Sigmoid colon (tissue), 7 donors: ENCODE results near the gene PRKN. TPM values are rescaled to one million over a fixed set of nuclear protein-coding genes. Genes with fewer than 3 reads are reported as not detected.

Source experiments
- DNase-seq: peaks from one replicate; pipeline ENCODE4 v3.0.0-alpha.2; 2019
- H3K27ac ChIP-seq, 4 donors: fragments of 200-600 bp; sonication (generic); one replicate each; pipeline ENCODE4 v1.5.1; 2016 to 2019; ENCODE audit warnings: mild to moderate bottlenecking in 1 of 4
- H3K27me3 ChIP-seq, 3 donors: fragments of 200-600 bp; sonication (generic); one replicate each; pipeline ENCODE4 v1.5.1; 2019; ENCODE audit warnings: mild to moderate bottlenecking in 1 of 3
- H3K36me3 ChIP-seq, 4 donors: fragments of 200-600 bp; sonication (generic); one replicate each; pipeline ENCODE4 v1.5.1; 2016 to 2019
- H3K4me1 ChIP-seq, 4 donors: fragments of 200-600 bp; sonication (generic); one replicate each; pipeline ENCODE4 v1.5.1; 2017 to 2019
- H3K4me3 ChIP-seq, 4 donors: fragments of 200-600 bp; sonication (generic); one replicate each; pipeline ENCODE4 v1.5.1; 2017 to 2019; ENCODE audit warnings: mild to moderate bottlenecking in 2 of 4, moderate library complexity in 1 of 4
- H3K9me3 ChIP-seq, 4 donors: fragments of 200-600 bp in 3 of 4; sonication (generic) in 3 of 4; one replicate each; pipeline versions ENCODE4 v1.5.1 to v1.6.1; 2013 to 2019
- EP300 ChIP-seq, 4 donors: sonication (generic); formaldehyde crosslinking; IDR thresholded peaks; one replicate each; pipeline ENCODE4 v1.6.1; 2017; ENCODE audit warnings: antibody characterized with exemption in 4 of 4
- POLR2A ChIP-seq, 2 donors: fragments of 450-650 bp; IDR thresholded peaks; one replicate each; pipeline ENCODE4 v1.6.1; 2016; ENCODE audit warnings: antibody characterized with exemption in 2 of 2, mild to moderate bottlenecking in 2 of 2, moderate library complexity in 2 of 2
- POLR2AphosphoS5 ChIP-seq, 4 donors: sonication (generic); formaldehyde crosslinking; IDR thresholded peaks; one replicate each; pipeline ENCODE4 v1.6.1; 2017; ENCODE audit warnings: antibody characterized with exemption in 4 of 4
- WGBS, 2 donors: extraction: QIAGEN DNeasy Blood & Tissue Kit; methylation state at CpG; one replicate each; pipeline ENCODE4 v1.1.7; 2013; 5-methylcytosine and 5-hydroxymethylcytosine counted together
- intact Hi-C: fragments of 100-400 bp; cut with DNase I; formaldehyde crosslinking; loops from one replicate; pipeline ENCODE4 v1.15.1; 2023
- polyA plus RNA-seq, 3 donors: library from polyadenylated mRNA; stranded (reverse); fragments of 200-250 nt; gene quantifications; one replicate each; pipeline ENCODE4 v1.2.3, GENCODE V29; 2013
- total RNA-seq, 4 donors: library from RNA; depleted of rRNA; stranded (reverse); fragments of >200 nt; gene quantifications; one replicate each; pipeline ENCODE4 v1.1.0, GENCODE V29; 2016
- TF ChIP-seq, protein P1 (sequence below), 4 experiments: fragments of 450-650 bp in 3 of 4; fragments of 200-600 bp in 1 of 4; IDR thresholded peaks; one replicate each; pipeline ENCODE4 v1.5.1; 2016 to 2019; ENCODE audit warnings: antibody characterized with exemption in 4 of 4, mild to moderate bottlenecking in 3 of 4, moderate library complexity in 2 of 4
- donor health status: healthy with polysubstance abuse.
- donor health status: Bipolar disorder and iron deficiency.
- donor health status: healthy.

Gene PRKN
- total and polyA plus RNA-seq, 7 donors: 0.38 to 173 (median 9.7) TPM

DNA sequence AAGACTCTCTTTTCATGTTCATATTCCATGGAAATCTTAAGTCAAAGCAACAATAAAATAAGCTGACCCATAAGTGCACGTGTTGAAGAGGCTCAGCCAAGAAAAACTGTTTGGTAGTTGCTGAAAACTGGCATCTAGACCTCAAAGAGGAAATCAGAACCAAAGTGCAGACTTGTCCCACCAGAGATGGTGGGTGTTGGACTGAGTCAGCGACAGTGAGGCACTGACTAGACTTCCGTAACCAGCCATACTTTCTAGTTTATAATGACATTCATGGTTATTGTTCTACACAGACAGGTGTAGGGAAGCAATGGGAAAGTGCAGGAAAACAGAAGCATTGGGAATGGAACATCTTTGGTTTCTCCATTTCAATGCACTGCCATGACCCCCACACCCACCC lies 1278.0 kb downstream of the PRKN start:
- Histone ChIP-seq H3K36me3 (no peaks in the 10 kb centered on the region), H3K4me3 (no peak overlapping the region), H3K27me3 (no peaks in the 10 kb centered on the region), H3K4me1 (peaks cover 0 to 21% (median 8%) of the 10 kb centered on the region in 4 donors), H3K9me3 (no peaks in the 10 kb centered on the region), H3K27ac (no peak overlapping the region)
- DNase-seq: no peak
- TF ChIP-seq POLR2A (IDR thresholded peaks at IDR 0.05): no peak
- TF ChIP-seq EP300 (IDR thresholded peaks at IDR 0.05): no peak
- TF ChIP-seq, protein P1, sequence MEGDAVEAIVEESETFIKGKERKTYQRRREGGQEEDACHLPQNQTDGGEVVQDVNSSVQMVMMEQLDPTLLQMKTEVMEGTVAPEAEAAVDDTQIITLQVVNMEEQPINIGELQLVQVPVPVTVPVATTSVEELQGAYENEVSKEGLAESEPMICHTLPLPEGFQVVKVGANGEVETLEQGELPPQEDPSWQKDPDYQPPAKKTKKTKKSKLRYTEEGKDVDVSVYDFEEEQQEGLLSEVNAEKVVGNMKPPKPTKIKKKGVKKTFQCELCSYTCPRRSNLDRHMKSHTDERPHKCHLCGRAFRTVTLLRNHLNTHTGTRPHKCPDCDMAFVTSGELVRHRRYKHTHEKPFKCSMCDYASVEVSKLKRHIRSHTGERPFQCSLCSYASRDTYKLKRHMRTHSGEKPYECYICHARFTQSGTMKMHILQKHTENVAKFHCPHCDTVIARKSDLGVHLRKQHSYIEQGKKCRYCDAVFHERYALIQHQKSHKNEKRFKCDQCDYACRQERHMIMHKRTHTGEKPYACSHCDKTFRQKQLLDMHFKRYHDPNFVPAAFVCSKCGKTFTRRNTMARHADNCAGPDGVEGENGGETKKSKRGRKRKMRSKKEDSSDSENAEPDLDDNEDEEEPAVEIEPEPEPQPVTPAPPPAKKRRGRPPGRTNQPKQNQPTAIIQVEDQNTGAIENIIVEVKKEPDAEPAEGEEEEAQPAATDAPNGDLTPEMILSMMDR (IDR thresholded peaks at IDR 0.05): no peak
- TF ChIP-seq POLR2AphosphoS5 (IDR thresholded peaks at IDR 0.05): no peak
- WGBS, 2 donors: 89 to 91% methylated on average over 3 of the region's 3 CpGs
- intact Hi-C loops: no loop called here

DNA sequence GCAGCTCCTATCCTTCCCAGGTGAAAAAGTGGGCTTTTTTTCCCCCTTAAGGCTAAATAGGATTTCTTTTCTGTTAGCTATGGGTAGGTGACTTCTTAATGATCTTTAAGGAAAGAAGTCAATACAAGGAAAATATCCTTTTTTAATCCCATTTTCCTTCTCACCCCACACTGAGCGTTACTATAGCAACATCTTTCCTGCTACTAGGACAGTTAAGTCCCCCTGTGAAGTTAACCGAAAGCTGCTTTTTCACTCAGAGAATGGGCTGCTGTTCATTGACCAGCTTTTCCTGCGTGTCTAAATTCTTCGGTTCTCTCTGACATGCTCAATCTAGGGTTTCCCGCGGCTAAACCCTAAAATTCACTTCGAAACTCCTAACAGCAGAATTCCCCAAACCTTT lies 1280.6 kb downstream of the PRKN start:
- TF ChIP-seq EP300 (IDR thresholded peaks at IDR 0.05): no peak
- no peak overlapping the region for H3K27ac ChIP-seq
- WGBS, 2 donors: 95% methylated on average over 7 of the region's 7 CpGs
- DNase-seq: no peak
- peaks cover 0 to 31% (median 18%) of the 10 kb centered on the region in 4 donors for H3K4me1 ChIP-seq
- H3K36me3 ChIP-seq: no peaks in the 10 kb centered on the region
- intact Hi-C loops: no loop called here
- no peaks in the 10 kb centered on the region for H3K27me3 ChIP-seq
- H3K4me3 ChIP-seq: no peak overlapping the region
- no peaks in the 10 kb centered on the region for H3K9me3 ChIP-seq

DNA sequence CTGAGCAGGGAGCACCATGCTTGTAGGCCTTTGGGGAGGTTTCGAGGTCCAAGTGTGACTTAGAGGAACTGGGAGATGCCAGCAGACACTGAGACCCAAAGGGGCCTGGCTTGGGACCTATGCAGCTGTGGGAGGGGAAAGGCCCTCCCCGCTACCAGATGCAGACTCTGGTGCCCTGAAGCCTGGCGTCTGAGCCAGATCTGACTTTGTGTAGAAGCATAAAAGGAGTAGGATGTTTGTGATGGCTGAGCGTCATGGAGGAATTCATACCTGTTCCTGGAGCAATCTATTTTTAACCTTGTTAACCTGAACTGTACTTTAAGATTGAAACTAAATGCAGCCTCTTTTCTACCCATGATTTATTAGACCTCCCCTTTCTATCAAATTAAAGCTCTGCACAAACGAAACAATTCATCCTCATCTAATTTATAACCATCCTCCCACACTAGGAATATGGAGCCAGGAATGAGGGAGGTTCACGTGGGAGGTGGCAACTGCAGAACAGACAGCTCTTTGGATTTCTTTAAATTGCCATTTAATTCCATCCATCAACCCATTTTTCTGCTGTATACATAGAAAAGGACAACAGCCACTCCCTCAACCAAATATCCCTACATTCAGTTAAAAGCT lies 1281.2 kb downstream of the PRKN start:
- Histone ChIP-seq H3K36me3 (no peaks in the 10 kb centered on the region), H3K27me3 (no peaks in the 10 kb centered on the region), H3K4me1 (peaks cover 0 to 31% (median 18%) of the 10 kb centered on the region in 4 donors), H3K9me3 (no peaks in the 10 kb centered on the region), H3K27ac (no peak overlapping the region), H3K4me3 (no peak overlapping the region)
- intact Hi-C loops: no loop called here
- TF ChIP-seq EP300 (IDR thresholded peaks at IDR 0.05) (no peak), POLR2A (IDR thresholded peaks at IDR 0.05) (no peak), POLR2AphosphoS5 (IDR thresholded peaks at IDR 0.05) (no peak)
- TF ChIP-seq, protein P1 (IDR thresholded peaks at IDR 0.05): no peak
- DNase-seq: no peak
- 80 to 86% methylated on average over 6 of the region's 6 CpGs for WGBS, 2 donors

DNA sequence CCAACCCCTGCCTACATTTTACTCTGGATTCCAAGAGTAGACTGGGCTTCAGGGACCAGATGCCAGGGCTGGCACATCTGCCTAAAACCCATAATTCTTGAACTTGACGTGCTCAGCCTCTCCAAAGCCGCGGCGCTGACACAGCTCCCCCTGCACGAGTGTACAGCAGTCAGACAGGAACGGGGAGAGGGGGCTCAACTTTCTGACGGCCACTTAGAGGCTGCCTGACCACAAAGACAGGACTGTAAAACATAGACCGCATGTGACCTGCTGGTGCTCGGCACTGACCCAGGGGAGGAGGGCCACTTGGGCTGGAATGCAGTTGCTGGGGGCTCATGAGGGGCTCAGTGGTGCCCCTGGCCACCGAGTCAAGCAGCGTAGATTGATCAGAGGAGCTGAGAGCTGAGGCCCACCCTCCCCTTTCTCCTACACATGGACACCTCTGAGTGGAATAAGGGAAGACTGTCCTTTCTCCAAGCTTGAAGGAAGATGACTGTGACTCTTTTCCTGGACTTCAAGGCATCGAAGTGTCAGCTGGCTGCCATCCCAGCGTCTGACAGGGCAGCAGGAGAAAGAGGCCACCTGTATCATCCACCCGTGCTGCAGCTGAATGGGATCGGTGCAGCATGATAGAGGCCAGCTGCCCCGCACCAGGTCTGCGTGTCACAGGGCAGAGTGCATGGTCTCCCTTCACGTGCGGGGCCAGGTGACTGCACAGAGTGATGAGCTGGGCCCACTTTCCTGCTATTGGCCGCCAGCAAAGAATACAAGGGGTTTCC lies 1282.4 kb downstream of the PRKN start:
- WGBS, 2 donors: 61 to 77% methylated on average over 20 of the region's 20 CpGs
- Histone ChIP-seq H3K27ac (peak overlapping the region in 1 of 4 donors; percentile 31), H3K9me3 (no peaks in the 10 kb centered on the region), H3K36me3 (no peaks in the 10 kb centered on the region), H3K4me3 (peak overlapping the region in 2 of 4 donors; percentile 1 to 14), H3K27me3 (no peaks in the 10 kb centered on the region), H3K4me1 (peaks cover 0 to 31% (median 18%) of the 10 kb centered on the region in 4 donors)
- intact Hi-C loops: no loop called here
- TF ChIP-seq EP300 (IDR thresholded peaks at IDR 0.05): no peak
- no peak for TF ChIP-seq POLR2AphosphoS5 (IDR thresholded peaks at IDR 0.05)
- TF ChIP-seq, protein P1 (IDR thresholded peaks at IDR 0.05): no peak
- no peak for TF ChIP-seq POLR2A (IDR thresholded peaks at IDR 0.05)
- DNase-seq: no peak

DNA sequence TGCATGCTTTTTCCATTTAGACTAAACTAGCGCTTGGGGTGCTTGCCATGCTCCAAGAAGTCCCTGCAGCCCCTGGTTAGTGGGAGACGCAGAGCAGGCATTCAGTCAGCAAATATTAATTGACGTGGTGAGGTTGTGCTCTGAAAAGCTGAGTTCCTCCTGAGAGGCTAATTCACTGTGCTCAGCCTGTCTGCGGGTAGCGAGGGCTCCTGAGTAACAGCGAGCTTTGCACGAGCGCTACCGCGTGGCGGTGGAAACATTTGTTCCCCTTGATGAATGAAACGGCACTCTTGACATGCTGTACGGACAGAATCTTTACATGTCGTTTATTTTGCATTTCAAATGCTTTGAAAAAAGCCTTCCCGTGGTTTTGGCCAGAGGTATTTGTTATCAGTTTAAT lies 1283.1 kb downstream of the PRKN start:
- intact Hi-C loops: no loop called here
- H3K27me3 ChIP-seq: no peaks in the 10 kb centered on the region

More for the DNA sequence above, 1283.1 kb downstream of the PRKN start:
- no peaks in the 10 kb centered on the region for H3K36me3 ChIP-seq
- no peak for DNase-seq
- no peaks in the 10 kb centered on the region for H3K9me3 ChIP-seq
- H3K4me3 ChIP-seq: peak overlapping the region in 3 of 4 donors; percentile 1 to 14 (median 11)
- WGBS, 2 donors: 59 to 72% methylated on average over 15 of the region's 15 CpGs
- H3K27ac ChIP-seq: peak overlapping the region in 1 of 4 donors; percentile 19
- TF ChIP-seq, protein P1 (IDR thresholded peaks at IDR 0.05): peak in 1 of 4 experiments; percentile 26
- TF ChIP-seq POLR2A (IDR thresholded peaks at IDR 0.05): no peak
- peaks cover 0 to 31% (median 18%) of the 10 kb centered on the region in 4 donors for H3K4me1 ChIP-seq
